HepG2 (cell line): ENCODE results near the gene ZNF121.
"Not testable (repeated sequence)": the region's sequence is repeated elsewhere in the genome, so short reads cannot be mapped to it uniquely, and the experiment has no call there.

ENCODE experiments used
- EP300 ChIP-seq, 3 experiments: sonication (generic) in 1 of 3; formaldehyde crosslinking in 1 of 3; IDR thresholded peaks; 2 replicates each; pipeline versions ENCODE4 v1.5.1 to v1.6.1; 2011 to 2020; ENCODE audit warnings: low read depth in 2 of 3, low read length in 2 of 3, borderline replicate concordance in 1 of 3, improper control_type of control experiment in 1 of 3, mild to moderate bottlenecking in 1 of 3, missing genetic modification reagents in 1 of 3, moderate library complexity in 1 of 3
- EZH2 ChIP-seq: conservative IDR thresholded peaks from 2 replicates; pipeline ENCODE4 v1.6.1; 2012; ENCODE audit warnings: mild to moderate bottlenecking, low read depth, low read length, moderate library complexity

DNA sequence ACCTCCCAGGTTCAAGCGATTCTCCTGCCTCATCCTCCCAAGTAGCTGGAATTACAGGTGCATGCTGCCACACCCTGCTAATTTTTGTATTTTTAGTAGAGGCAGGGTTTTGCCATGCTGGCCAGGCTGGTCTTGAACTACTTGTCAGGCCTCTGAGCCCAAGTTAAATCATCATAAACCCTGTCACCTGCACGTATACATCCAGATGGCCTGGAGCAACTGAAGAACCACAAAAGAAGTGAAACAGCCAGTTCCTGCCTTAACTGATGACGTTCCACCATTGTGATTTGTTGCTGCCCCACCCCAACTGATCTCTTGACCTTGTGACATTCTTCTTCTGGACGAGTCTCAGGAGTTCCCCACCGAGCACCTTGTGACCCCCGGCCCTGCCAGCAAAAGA is 45.1 kb downstream of the ZNF121 start:
- not testable (repeated sequence) for TF ChIP-seq EP300 (IDR thresholded peaks at IDR 0.05; ENCODE audit: low read depth in 2 of 2, low read length in 2 of 2); EP300 (CRISPR knock-in tag; IDR thresholded peaks at IDR 0.05; ENCODE audit: borderline replicate concordance); EZH2
